ENCODE results near the gene KIF26B.

KIF26B gene

DNA sequence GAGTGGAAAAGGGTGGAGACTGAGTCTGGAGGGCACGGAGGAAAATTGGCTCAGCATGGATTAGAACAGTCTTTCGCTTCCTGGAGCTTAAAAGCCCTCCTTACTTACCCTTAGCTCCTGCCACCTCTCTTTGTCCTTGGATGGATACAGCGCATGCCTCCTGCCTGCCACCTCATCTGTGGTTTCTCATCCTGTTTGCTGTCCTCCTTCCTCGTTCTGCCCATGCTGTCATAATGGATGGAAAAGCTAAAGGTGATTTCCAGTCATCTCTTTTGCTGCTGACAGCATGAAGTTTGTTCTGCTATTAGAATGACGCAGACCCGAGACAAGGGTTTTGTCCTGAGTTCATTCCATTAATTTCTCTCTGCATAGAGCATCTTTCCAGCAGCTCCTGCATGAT, 425.9 kb downstream of the KIF26B start:
- DNase-seq = no peak

DNA sequence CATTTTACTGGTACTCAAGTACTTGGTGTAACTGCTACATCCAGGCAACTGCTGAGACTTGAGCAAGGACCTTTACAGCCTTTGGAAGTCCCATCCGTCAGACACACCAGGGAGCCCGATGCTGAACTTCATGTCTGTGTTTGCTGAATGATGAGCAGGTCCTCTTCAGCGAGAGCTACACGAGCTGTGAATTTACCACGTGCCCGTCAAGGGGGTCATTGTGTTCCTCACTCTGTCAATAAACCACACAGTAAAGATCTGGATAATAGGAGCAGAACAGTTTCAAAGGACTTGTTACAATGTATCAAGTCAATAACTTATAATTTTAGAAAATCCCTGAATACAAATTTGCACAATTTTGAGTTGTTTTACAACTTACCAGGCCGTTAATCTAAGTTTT, 427.2 kb downstream of the KIF26B start:
- DNase-seq = no peak

DNA sequence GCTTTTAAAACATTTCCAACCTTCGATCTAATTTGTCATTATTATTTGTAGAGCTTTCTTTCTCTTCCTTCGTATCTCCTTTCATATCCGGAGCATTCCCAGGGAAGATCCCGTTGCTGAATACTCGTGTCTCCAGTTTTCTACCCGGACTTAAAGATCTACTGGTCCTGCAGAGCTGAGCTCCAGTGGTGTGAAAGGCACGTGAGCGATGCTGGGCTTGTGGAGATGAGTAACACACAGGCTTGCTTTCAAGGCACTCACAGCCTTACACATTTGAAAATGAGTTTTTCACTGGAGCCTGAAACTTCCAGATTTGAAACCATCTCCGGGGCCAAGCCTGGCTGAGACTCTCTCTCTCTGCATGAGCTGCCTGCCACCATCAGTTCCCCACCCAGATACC, 428.3 kb downstream of the KIF26B start:
- DNase-seq = no peak

DNA sequence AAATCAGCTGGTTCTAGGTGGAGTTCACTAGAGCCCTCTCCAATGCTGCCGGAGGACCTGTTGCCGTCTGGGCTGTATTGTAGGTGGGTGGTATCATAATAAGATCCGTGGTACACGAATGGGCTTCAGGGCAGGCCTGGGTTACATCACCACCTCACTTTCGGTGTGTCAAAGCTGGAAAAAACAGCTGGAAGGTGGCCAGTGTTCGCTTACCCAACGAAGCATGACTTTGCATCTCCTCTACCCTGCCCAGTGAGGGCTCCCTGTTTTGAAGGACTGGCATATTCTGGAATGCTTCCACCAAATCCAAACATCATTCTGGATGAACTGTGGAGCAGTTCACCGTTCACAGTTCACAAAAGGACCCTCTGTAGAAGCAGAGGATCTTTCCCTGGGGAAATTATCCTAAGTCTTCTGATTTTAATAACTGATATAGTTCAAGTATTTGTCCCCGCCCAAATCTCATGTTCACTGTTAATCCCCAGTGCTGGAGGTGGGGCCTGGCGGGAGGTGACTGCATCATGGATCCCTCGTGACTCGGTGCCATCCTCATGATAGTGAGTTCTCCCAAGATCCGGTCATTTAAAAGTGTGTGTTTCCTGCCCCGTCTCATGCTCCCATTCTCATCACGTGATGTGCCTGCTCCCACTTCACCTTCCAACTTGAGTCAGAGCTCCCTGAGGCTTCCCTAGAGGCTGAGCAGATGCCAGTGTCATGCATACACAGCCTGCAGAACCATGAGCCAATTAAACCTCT, 429.0 kb downstream of the KIF26B start:
- DNase-seq = no peak

DNA sequence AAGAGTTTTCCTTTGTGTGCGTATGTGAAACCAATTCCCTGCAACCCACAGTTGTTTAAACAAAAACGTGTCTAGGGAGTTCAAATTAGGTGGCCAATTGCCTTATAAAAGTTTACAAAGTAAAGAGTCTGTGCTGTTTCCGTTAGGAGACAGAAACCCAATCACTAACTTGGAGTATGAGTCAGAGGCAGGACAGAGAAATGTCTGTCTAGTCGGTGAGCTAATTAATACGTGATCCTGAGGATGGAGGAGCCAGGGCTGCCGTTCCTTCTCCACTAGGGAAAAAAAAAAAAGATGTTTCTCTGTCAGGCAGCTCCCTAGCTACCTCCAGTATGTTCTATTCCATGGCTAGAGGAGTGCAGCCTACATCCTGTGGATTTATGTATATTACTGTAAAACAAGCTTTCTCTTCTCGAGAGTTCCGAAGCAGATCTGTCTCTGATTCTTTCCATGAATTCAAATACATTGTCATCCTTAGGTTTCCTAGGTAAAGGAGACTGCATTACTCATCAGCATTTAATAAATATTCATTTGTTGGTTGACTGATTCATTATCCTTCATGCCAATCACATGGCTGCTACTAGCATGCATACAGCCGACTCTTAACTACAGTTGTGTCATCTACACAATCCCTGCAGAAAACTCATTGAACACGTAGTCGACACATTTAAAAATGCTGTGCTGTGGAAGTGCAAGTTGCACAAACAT, 430.6 kb downstream of the KIF26B start:
- DNase-seq = no peak

DNA sequence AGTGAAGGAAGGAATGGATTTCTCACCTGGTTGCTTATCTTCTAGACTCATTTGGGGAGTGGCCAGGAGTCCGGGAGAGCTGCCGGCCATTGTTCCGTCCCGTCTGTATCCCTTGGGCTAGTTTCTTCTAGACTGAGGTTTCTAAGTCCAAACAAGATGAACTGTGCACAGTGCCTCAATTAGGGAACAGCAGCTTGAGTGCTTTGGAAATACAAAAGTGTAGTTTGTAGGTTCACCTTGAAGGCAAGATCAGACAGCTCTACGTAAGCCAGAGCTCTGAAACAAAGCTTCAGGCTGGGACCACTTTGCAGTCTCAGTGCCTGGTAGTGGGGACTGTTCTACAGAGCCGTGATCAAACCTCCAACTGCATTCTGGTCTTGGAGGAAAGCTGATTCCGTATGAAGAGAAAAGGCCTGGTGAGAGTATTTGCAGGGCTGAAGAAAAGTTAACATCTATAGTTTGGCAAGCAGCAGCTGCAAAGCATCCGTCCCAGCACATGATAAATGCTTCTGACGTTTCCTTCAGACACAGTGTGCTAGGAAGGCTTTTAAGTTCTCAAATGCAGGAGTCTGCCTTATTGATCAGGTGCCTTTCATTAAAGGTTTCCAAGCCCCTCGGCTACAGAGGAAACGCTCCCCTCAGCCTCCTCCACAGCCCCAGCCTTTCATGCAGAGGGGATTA, 432.8 kb downstream of the KIF26B start:
- no peak for DNase-seq

DNA sequence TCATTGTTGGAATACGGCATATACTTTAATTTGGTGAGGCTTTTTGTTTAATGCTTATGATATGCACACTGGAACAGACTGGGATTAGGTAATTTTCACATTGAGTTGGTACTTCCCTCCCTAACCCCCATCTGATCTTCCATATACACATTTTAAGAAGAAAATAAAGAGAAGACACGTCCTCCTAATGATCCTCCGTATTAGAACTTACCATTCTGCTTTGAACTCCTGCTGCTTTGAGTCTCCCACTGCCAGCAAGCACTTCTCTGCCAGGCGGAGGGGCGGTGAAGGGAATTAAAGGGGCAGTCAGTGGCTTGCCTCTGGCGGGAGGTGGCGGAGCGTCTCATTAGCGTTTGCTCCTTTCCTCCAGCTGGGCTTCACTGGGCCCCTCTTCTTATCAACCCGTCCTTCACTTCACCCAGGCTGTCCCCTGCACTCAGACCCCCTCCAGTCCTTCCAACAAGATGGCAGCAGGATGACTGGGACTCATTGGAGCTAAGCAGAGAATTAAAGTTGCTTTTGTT, 433.4 kb downstream of the KIF26B start:
- no peak for DNase-seq

DNA sequence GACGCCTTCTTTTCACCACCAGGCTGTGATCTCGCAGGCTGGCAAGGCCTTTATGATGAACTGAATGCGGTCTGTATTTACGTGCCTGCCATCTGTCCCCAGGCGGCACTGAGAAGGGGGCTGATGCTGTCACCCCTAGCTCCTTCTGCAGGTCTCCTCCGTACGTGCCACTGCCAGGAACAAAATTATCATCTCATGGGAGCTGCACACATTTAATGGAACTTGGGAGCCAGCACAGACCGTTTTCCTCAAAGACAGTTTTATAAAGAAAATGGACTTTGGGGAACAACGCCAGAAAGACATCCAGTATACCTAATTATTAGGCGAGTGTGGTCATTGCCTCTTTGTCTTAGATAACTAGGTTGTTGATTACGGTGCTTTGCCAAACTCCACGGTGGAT, 434.5 kb downstream of the KIF26B start:
- no peak for DNase-seq

DNA sequence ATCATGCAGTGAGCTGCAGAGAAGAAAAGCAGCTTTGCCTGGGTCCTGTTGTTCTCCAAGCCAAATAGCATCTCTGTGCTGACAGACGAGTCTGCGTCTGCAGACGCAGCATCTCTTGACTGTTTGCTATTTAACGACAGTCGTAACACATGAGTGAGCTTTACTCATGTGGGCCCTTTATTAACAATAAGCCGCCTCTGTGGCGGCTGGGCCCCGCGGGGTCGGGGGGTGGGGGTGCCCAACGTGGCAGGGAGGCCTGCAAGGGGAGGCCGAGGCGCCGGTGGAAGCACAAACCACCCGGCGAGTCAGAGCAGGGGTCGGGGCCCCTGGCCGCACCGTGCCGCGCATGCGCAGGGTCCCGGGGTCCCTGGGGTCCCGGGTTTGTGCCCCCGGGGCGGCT, 435.1 kb downstream of the KIF26B start:
- DNase-seq = no peak

DNA sequence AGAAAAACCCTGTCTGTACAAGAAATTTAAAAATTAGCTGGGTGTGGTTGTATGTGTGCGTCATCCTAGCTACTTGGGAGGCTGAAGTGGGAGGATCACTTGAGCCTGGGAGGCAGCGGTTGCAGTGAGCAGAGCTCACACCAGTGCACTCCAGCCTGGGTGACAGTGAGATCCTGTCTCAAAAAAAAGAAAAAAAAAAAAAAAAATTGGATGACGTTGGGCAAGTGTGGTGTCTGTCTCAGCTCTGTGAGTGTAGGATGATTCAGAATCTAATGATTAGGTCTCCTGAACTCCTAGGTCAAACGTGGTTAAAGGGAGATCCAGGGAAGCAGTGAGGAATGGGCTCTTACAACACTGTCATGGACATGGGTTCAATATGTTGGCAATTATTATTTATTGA, 435.9 kb downstream of the KIF26B start:
- no peak for DNase-seq

DNA sequence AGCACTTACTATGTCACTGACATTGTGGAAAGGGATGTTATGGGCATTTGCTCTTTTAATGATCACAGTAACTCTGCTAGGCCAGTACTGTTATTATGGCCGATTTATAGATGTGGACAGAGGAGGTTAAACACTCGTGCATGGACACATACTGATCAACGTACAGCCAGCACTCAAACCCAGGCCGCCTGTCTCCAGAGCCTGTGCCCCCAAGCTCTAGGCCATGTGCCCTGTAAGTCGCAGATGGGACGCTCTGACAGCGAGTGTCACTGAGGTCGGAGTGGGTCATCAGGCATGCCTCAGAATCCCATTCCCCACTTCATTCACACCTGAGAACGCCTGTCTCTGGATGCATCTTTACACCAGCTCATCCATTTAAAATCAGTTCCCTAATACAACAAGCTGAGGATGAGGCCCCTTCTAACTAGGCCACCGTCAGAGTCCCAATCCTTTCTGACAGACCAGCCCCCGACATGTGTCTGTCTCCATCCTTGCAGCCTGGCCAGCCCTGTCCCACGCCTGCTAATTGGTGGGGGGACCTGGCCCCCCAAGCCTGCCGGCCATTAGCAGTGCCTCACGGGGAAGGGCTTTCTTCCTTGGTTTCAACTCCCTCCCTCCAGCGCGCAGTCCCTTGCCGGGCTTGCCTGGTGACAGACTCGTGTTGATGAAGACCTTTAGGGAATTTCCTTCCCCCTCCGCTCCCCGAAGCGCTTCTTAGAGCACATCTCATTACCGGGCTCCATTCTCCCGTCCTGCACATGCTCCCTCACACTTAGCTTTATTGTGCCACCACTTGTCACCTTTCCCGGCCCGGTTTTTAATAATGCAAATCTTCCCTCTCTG, 436.8 kb downstream of the KIF26B start:
- DNase-seq = no peak

DNA sequence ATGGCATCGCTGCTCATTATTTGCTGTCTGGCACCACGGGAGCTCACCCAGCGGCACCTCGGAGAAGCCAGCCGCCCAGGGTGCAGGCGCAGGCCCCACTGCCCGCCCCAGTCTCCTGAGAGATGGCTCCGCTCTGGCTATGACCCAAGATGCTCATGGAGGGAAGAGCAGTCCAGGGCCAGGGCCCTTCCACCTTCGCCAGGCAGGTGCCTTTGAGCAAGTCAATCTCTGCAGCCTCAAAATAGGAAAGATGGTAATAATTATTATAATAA, 437.3 kb downstream of the KIF26B start:
- DNase-seq = no peak

DNA sequence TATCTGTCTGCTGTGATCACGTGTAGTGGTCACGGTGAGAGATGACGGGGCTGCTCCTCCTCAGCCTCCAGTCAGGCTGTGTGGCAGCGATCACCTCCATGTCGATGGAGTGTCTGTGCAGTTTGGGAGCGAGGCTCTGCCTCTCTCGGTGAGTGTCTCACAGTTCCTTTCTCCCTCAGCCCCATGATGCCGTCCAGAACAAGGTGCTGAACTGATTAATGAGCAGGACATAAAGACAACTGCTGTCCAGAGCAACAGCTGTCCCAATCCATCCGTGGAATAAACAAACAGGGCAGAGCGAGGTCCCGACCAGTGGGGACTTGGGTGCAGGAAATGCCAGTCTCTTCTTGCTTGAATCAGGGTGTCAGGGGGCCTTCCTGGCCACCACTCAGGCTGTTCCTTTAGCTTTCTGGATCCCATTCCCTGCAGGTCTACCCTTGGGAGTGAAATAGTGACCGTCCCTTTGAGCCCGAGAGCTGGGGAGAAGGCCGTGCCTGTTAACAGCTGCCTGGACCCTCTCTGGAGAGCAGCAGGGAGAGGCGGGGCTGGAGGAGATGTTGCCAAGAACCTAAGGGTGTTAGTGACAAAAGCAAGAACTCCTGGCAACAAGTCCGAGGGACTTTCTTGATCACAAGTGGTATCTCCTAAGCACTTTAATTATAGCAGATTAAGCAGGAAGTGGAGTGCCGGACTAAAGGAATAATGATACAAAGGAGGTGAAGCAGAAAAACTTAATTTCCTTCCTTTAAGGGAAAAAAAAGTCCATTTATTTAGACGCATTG, 443.9 kb downstream of the KIF26B start:
- DNase-seq = no peak

DNA sequence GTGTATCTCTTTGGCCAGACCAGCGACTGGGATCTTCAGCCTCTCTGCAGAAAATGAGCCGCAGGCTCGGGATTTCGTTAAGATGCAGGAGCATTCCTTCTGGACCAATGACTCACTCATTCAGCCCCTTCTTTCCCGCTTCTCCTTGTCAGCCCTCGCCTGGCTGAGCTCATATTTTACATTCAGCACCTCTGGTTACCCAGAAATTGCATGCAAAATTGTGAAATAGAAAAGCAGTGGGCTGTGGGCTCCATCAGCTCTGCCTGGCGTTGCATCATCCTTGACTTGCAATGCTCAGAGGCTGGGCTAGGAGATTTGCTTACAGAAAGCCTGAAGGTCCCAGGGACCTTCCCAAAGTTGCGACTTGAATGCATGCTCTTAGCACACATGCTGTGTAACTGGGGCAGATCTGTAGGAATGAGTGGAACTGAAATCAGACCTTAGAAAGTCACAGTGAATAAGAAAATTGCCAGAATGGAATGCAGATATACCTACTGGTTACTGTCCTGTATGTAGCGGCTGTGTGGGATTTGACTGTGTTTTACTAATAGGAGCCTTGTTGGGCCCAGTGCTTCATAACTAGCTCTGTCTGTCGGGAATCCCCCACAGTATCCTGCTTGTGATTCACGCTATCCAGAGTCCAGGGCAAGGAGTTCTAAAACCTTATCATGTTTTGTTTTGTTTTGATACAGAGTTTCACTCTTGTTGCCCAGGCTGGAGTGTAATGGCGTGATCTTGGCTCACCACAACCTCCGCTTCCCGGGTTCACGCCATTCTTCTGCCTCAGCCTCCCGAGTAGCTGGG, 444.8 kb downstream of the KIF26B start:
- no peak for DNase-seq

DNA sequence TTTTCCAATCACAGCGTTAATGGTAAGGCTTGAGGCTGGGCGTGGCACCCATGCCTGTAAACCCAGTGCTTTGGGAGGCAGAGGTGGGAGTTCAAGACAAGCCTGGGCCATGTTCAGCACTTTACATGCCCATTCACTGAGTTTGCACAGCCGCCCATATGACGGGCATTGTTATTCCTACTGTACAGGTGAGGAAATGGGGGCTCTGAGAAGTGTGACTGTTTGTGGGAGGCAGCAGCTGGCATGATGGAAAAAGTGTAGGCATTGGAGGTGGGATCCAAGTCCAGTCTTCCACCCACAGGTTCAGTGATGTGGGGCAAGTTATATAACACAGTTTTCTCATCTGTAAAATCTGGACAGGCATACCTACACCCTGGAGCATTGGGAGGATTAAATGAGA, 445.9 kb downstream of the KIF26B start:
- DNase-seq = no peak

DNA sequence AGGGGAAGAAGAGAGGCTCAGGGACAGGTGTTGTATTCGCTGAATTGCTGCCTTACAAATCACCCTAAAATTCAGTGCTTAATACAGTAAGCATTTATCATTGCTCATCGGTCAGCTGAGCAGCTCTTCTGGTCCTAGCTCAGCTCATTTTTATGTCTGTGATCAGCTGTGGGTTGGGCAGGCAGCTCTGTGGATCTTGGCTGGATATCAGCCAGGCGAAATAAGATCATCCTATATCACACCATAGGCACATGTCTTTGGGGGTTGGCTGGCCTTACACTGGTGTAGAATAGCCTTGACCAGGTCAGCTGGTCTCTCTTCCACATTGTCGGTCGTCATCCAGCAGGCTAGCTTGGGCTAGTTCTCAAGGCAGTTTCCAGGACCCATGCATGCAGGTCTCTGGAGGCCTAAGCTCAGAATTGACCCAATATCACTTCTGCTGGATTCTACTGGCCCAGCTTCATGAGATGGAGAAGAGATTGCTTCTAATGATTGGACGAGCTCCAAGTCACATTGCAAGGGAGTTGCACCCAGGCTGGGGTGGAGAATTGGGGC, 448.6 kb downstream of the KIF26B start:
- DNase-seq = no peak

DNA sequence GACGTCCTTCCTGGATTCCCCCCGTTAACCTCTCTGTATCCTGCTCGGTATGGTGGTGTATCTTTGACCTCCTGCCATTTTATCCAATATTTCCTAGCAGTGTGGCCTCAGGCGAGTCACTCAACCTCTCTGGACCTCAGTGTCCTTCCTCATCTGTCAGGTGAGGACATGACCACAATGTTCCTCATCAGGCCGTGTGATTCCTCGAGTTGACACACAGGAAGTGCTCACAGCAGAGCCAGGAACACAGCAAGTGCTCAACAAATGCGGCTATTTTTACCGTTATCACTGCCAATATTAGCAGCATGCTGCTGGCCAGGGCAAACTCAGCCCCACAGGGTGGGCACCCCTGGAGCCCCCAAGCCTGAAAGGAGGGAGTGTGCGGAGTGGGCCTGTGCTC, 450.2 kb downstream of the KIF26B start:
- DNase-seq = no peak

DNA sequence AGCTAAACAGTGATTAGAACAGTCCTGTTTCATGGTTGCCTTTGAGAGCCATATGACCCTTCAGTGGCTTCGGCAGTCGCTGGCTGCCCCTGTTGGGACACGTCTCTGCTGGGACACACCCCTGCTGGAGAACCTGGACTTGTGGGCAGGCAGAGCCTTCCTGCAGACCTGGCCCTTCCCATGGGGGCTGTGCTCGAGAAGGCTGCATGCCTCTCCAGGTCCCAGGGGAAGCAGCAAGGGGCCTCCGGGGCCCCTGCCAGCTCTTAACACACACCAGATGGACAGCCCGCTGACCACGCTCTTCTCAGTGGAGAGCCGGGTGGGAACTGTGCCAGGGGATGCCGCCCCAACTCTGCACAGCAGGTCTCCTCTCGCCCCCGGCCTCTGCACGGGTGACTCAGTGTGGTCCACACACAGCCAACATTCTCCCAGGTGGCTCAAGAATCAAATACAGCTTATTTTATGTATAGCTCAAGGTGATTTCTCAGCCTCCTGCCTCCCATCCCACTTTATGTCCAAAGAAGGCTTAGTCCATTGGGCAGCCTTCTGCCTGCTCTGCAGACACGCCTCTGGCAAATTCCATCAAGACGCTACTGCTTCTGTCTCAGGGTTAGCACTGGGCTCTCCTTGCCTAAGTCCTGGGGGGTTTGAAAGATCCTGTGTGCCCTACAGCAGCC, 450.8 kb downstream of the KIF26B start:
- DNase-seq = no peak

DNA sequence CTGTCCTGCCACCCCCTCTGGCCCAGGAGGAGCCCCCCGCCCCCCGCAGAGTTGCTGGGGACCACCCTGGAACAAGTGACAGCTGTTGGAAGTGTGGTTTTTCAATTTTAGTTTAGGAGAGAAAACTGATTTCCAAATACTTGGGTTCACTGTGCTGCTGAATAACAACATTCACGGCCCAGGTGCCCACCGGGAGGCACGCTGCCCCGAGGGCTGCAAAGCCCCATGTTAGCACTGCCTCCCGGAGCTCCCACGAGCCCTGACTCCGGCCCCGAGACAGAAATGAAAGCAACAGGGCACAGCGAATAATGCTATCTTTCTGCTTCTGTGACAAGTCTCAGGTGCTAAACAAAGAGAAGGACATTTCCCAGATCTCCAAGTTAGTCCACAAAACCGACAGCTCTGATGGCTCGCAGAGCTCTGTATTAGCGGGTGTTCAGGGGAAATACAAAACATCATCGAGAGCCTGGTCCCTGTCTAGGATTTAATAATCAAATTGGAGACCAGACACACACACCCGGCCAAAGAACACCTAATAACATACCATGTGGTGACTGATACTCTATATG, 451.5 kb downstream of the KIF26B start:
- no peak for DNase-seq

DNA sequence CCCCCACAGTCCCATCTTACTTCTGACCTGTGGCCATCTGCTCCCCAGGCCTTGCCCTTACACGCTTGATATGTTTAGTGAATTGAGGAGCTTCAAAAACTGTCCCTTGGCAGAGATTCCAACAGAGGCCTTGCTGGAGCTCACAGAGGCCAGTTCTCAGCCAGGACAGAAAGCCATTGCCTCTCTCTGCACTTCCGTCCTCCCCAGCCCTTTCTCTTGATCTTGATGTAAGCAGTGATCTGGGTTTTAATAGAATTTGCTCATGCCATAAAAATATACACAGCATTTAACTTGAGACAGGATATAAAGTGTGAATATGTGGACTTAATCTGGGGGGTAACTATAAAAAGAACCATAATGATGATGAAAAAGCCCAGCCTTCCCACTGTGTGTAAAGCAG, 453.5 kb downstream of the KIF26B start:
- no peak for DNase-seq
